ENCODE measurements around the gene C22orf15.

C22orf15 gene, protein sequence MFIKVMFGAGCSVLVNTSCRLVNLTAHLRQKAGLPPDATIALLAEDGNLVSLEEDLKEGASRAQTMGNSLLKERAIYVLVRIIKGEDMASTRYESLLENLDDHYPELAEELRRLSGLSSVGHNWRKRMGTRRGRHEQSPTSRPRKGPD

DNA sequence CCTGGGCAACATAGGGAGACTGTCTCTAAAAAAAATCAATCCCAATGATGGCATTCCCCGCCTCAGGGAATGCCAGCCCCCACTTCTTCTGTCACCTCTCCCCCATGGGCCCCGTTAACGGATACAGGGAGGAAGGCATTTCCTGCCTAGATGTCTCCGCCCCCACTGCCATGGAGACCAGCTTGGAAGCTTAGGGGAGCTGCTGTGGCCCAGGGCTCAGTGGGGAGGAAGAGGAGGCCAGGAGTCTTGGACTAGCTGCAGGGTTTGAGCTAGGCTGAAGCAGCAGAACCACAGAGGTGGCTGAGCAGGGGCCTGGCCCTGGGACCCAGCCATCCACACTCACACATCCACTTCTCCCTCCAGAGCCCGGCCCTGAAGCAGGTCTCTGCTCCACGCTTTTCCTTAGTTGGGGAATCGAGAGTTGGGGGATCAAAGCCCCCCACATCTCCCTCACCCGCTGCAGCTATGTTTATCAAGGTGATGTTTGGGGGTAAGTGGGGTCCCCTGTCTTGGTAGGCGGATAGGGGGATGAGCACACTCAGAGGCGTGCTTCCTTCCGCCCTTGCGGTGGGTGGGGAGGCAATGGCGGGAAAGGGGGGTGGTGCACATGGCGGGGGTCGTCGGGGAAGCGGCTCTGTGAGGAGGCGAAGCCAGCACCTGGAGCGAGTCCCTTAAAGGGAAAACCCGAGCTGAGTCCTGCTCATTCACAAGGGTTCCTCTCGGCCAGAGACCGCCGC, at the start of gene C22orf15:
Gene C22orf15 (plus strand): TSS at position 149 of the 737 bp plus-strand sequence. CDS start 317 bp downstream, at position 466.
- DNase-seq (ENCODE audit: low read depth): peak; percentile 42
- TF ChIP-seq, protein P1, sequence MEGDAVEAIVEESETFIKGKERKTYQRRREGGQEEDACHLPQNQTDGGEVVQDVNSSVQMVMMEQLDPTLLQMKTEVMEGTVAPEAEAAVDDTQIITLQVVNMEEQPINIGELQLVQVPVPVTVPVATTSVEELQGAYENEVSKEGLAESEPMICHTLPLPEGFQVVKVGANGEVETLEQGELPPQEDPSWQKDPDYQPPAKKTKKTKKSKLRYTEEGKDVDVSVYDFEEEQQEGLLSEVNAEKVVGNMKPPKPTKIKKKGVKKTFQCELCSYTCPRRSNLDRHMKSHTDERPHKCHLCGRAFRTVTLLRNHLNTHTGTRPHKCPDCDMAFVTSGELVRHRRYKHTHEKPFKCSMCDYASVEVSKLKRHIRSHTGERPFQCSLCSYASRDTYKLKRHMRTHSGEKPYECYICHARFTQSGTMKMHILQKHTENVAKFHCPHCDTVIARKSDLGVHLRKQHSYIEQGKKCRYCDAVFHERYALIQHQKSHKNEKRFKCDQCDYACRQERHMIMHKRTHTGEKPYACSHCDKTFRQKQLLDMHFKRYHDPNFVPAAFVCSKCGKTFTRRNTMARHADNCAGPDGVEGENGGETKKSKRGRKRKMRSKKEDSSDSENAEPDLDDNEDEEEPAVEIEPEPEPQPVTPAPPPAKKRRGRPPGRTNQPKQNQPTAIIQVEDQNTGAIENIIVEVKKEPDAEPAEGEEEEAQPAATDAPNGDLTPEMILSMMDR (conservative IDR thresholded peaks at IDR 0.05; ENCODE audit: low read depth, low read length): no peak
- H3K4me3 ChIP-seq (ENCODE audit: low read depth, low read length): peak within 1 kb of the TSS; percentile 29

DNA sequence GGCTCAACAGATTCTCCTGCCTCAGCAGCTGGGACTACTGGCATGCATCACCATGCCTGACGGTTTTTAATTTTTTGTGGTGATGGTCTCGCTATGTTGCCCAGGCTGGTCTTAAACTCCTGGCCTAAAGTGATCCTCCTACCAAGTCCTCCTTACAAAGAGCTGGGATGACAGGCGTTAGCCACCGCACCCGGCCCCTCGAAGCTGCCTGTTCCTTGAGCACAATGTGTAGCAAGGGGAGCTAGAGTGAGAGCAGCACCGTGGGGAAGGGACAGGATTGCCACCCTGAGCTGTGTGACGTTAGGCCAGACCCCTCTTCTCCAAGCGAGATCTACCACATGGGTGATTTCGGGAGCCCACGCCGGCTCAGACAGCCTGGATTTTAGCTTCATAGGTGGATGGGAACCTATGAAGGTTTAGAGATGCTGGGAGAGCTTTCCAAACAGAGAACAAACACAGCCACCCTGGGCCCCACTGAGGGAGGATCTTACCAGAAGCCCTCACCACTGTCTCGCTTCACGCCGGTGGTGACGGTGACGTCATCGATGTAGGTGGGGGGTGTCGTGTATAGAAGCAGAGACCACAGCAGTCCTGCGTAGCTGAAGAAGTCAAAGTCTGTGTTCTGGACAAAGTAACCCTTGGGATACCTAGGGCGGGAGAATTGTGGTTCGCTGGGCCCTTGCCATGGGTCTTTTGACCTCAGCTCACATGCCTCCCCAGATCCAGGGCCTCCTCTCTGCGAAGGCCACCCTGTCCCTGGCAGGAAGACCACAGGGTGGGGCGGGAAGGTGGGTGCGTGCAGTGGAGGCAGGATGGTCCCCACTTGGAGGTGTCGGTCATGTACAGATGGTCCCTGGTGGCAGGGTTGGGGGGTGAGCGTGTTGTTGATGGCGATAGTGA, 48.8 kb upstream of the C22orf15 start:
- TF ChIP-seq, protein P1 (conservative IDR thresholded peaks at IDR 0.05; ENCODE audit: low read depth, low read length): no peak
- DNase-seq (ENCODE audit: low read depth): no peak
- H3K4me3 ChIP-seq (ENCODE audit: low read depth, low read length): no peak overlapping the region

DNA sequence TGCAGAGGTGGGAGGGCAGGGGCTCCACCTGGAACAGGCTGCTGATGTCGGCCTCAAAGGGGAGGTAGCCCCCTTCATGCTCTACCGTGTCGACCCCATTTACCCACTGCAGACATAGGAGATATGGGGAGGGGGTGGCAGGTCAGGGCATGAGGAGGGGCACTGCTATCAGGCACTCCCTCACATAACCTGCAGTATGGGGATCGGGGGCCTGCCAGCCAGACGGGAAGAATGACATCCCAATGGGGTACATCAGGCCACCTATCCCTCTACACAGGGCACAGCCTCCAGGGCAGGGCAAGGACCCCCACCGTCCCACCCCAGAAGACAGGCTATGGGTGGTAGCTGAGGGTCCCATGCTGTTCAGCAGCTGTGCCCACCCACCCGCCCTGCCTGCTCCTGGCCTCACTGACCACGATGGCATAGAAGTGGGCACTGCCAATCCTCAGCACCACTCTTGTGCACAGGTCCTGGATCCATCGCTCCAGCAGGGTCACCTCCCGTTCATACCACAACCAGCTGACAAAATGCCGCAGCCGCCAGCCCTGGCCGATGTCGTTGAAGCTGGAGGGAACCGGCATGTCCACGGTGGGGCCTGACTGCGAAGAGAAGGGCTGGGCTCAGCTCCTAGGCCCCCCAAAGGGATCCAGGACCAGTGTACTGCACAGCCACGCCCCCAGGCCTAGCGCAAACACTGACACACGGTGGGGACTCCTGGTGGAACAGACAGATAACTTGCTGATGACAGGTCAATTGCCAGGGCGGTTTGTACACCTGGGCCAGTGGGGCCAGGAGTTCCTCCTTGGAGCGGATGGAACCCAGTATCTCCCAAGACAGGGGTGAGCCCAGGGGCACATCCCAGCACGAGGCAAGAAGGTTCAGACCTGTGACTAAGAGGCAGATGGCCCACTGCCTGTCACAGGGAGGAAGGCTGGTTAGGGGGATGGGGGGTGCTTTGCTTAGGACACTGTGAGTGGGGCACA, 47.9 kb upstream of the C22orf15 start:
- no peak for DNase-seq (ENCODE audit: low read depth)
- no peak overlapping the region for H3K4me3 ChIP-seq (ENCODE audit: low read depth, low read length)
- TF ChIP-seq, protein P1 (conservative IDR thresholded peaks at IDR 0.05; ENCODE audit: low read depth, low read length): no peak

DNA sequence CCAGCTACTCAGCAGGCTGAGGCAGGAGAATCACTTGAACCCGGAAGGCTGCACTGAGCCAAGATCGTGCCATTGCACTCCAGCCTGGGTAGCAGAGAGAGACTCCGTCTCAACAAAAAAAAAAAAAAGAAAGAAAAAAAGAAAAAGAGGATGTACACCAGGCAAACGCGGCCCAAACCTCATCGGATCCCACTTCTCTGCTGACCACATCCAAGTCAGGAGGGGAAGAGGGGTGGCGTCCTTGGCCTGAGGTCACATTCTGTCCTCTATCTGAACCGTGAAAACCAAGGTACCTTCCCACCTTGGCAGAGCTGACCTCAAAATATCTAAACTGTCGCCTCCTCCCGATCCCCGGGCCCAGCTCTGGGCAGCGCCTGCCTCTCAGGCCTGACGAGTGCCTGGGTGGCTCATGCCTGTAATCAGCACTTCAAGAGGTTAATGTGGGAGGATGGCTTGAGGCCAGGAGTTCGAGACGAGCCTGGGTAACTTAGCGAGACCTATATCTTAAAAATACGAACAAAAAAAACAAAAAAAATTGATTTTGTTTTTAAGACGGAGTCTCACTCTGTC, 46.9 kb upstream of the C22orf15 start:
- DNase-seq (ENCODE audit: low read depth): no peak
- H3K4me3 ChIP-seq (ENCODE audit: low read depth, low read length): peak overlapping the region; percentile 95
- TF ChIP-seq, protein P1 (conservative IDR thresholded peaks at IDR 0.05; ENCODE audit: low read depth, low read length): no peak

DNA sequence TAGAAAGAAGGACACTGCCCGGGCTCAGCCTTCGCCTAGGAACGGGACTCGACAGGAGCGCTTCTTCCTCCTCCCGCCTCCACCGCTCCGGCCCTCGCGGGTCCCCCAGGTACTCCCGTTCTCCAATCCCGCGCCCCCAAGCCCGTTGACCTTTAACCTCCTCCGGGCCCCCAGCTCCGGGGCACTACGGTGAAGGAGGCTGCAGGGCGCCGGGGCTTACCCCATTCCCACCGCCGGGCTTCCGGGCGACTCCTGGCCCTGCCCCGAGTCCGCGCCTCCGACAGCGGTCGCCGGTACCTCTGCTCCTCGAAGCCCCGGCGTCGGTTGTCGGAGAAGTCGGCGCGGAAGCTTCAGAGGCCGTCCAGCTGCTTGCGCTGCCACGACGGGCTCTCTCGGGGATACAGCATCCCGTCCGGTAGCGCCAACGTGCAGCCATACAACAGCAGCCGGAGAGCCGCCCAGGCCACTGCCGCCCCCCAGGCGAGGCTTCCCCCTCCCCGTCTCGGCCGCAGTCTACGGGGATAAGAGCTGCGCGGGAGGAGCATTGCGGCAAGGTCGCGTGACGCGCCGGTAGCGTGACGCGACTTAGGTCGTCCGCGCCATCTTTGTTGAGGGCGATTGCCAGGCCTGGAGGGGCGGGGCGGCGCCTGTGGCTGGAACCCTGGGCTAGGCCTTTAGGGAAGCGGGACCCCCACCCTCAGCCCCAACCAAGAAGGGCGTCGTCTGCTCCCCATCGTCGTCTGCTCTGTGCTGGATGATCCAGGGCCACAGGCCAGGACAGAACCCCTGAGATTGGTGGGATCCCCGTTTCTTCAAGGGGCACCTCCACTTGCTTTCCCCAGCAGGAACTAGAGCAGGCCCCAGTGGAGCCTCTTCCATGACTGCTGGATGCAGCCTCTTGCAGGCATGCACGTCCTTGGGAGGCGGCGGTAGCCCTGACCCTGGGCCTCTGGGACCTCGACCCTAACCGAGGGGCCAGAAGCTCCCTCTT, 45.7 kb upstream of the C22orf15 start:
- peak overlapping the region; percentile 95 for H3K4me3 ChIP-seq (ENCODE audit: low read depth, low read length)
- peak; percentile 88 for DNase-seq (ENCODE audit: low read depth)
- TF ChIP-seq, protein P1 (conservative IDR thresholded peaks at IDR 0.05; ENCODE audit: low read depth, low read length): no peak
